Fibroblast of skin of scalp (primary cell): ENCODE data around the gene CPM. TPM values are rescaled to one million over a fixed set of nuclear protein-coding genes. Genes with fewer than 3 reads are reported as not detected.

Experiments used
- DNase-seq: peaks from one replicate; pipeline ENCODE4 v3.0.0-alpha.2; 2013
- polyA plus RNA-seq, 2 experiments: library from polyadenylated mRNA; unstranded; fragments of 120-200 nt; gene quantifications; one replicate each; pipeline ENCODE4 v1.2.1, GENCODE V29; 2013; ENCODE audit not compliant: insufficient read length in 2 of 2

Gene CPM
- polyA plus RNA-seq (2013, experiment 1 of 2; ENCODE audit: insufficient read length): 1.7 TPM
- 1.9 TPM for polyA plus RNA-seq (2013, experiment 2 of 2; ENCODE audit: insufficient read length)

- DNase-seq: peak; percentile 29
These were observed at the start of gene CPM for GRCh38 chr12:68932961-68933893. CPM (minus strand) TSS chr12:68933171; CDS start chr12:68932837, 334 bp downstream.

- DNase-seq: no peak
These were observed 48.5 kb upstream of the CPM start for GRCh38 chr12:68981516-68981915.

- no peak for DNase-seq
These were observed 47.7 kb upstream of the CPM start for GRCh38 chr12:68980476-68981212.

- no peak for DNase-seq
These were observed 45.7 kb upstream of the CPM start for GRCh38 chr12:68978678-68979077.

- no peak for DNase-seq
These were observed 45.1 kb upstream of the CPM start for GRCh38 chr12:68977909-68978610.

- no peak for DNase-seq
These were observed 44.4 kb upstream of the CPM start for GRCh38 chr12:68977335-68977734.

GRCh38 chr12:68976395-68976841, 43.4 kb upstream of the CPM start:
- no peak for DNase-seq

GRCh38 chr12:68975811-68976210, 42.8 kb upstream of the CPM start:
- no peak for DNase-seq

- DNase-seq: no peak
These were observed 39.6 kb upstream of the CPM start for GRCh38 chr12:68972595-68972994.

- peak; percentile 68 for DNase-seq
These were observed 38.4 kb upstream of the CPM start for GRCh38 chr12:68971404-68971803.

- DNase-seq: no peak
These were observed 38.0 kb upstream of the CPM start for GRCh38 chr12:68970951-68971350.

GRCh38 chr12:68970306-68970705, 37.3 kb upstream of the CPM start:
- DNase-seq: no peak

GRCh38 chr12:68967046-68967445, 34.1 kb upstream of the CPM start:
- no peak for DNase-seq

- DNase-seq: no peak
These were observed 31.1 kb upstream of the CPM start for GRCh38 chr12:68963856-68964745.

GRCh38 chr12:68962877-68963855, 30.2 kb upstream of the CPM start:
- no peak for DNase-seq

GRCh38 chr12:68959891-68960464, 27.0 kb upstream of the CPM start:
- peak; percentile 4 for DNase-seq

- no peak for DNase-seq
These were observed 26.3 kb upstream of the CPM start for GRCh38 chr12:68959143-68959858.

- no peak for DNase-seq
These were observed 25.4 kb upstream of the CPM start for GRCh38 chr12:68958322-68958721.

- no peak for DNase-seq
These were observed 24.3 kb upstream of the CPM start for GRCh38 chr12:68957273-68957672.
